HG03066 (cell line): ENCODE results near the gene ZRANB3.
"Not testable (repeated sequence)": the region's sequence is repeated elsewhere in the genome, so short reads cannot be mapped to it uniquely, and the experiment has no call there.

Source experiments
- ATAC-seq: cut with Tn5 transposase; IDR thresholded peaks from one replicate; pipeline ENCODE4 v1.9.1; 2021; ENCODE audit warnings: low read depth; ENCODE audit not compliant: unreplicated experiment

Gene ZRANB3

GRCh38 chr2:135348096-135348704 is 182.8 kb downstream of the ZRANB3 start:
- ATAC-seq: not testable (repeated sequence)

- ATAC-seq: no peak
These were observed 193.9 kb downstream of the ZRANB3 start for GRCh38 chr2:135337071-135337470.

DNA sequence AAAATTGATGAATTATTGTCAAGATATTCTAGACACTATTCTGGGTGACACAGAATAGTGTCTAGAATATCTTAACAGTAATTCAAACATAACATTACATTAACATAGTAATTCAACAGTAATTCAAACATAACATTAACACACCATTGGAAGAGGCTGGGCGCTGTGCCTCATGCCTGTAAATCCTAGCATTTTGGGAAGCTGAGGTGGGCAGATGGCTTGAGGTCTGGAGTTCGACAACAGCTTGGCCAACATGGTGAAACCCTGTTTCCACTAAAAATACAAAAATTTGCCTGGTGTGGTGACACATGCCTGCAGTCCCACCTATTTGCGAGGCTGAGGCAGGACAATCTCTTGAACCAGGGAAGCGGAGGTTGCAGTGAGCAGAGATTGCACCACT is 195.8 kb downstream of the ZRANB3 start:
- ATAC-seq: no peak

DNA sequence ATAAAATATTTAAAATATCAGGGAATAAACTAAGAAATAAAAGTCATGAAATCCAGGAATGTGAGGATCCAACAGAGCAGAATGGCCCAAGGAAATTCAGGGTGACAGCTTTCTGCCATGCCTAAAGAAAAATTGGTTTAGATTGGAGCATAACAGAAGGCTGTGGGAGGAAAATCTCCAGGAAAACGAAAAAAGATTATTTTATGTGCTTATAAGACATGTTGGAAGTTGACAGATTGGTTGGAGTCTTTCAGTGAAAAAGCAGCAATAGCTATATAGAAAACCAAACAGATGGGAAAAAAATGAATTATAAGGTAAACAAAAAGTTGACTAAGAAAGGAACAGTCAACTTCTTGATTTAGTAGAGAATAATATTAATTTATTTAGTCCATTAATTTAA is 203.9 kb downstream of the ZRANB3 start:
- ATAC-seq: no peak

DNA sequence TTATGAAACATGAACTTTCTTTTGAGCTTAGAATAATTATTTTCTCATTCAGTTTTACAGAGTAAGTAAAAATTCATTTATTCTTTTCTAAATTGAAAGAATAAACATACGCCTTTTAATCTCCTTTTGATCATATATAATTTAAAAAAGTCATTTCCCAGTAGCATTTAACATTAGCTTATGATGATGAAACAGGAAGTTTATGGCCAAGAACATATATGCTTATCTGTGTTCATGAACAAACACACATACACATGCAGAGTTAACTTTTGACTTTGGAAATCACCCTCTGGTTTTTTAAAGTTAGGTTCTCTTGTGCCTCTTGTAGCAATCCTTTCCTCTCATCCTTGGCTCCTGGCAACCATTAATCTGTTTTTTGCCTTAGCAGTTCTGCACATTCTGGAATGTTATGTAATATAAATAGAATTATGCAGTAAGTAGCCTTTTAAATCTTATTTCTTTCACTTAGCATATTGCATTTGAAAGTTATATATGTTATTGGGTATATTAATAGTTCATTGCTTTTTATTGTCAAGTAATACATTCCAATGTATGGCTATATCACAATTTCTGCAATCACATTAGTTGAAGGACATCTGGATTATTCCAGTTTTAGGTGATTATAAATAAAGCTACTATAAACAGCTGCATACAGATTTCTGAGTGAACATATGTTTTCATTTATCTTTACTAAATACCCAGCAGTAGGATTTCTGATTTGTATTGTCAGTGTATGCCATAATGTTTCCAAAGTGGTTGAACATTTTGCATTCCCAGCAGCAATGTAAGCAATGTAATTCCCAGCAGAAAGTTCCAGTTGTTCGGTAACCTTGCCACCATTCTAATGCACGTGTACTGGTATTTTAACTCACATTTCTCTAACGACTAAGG is 210.3 kb downstream of the ZRANB3 start:
- no peak for ATAC-seq

DNA sequence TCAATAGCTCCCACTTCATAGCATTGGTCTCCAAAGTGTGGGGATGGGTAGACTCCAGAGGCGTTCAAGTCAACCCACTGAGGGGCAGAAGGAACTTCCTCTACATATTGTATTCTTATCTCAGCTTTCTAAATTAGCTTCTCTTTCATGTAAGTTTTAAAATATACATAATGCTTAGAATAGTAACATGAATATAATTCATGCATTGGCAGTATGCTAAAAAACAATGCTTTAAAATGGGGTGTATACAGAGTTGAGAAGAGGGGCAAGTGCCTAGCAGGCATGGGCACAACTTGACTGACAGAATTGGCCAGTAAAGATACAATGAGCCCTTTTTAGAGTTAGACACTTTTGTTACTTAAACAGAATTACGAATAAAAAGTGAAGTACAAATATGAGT is 212.2 kb downstream of the ZRANB3 start:
- ATAC-seq: no peak

DNA sequence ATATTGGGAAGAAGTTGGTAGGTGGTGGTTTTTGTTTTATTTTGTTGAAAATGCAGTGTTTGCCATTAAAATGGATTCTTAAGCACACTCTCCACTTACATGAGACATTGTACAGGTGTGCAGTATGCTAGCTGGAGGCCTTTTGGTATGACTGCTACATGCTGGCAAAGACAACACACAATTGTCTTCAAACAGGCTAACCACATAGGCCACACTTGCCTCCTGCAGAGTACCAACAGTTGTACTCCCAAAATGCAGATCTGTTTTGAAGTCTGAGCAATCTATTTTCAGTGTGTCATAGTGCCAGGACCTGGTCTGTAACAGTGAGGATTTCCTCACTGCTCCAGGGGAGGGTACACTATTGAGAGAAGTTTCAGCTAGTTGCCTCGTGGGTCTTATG is 213.6 kb downstream of the ZRANB3 start:
- no peak for ATAC-seq

DNA sequence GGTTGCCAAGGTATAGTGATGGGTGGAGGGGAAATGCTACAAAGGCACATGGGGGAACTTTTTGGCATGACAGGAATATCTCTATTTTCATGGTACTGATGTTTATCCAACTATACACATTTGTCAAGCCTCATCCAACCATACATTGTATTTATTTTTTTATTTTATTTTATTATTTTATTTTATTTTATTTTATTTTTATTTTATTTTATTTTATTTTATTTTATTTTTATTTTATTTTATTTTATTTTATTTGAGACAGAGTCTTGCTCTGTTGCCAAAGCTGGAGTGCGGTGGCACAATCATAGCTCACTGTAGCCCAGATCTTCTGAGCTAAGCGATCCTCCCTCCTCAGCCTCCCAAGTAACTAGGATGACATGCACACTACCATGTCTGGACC is 219.1 kb downstream of the ZRANB3 start:
- no peak for ATAC-seq

DNA sequence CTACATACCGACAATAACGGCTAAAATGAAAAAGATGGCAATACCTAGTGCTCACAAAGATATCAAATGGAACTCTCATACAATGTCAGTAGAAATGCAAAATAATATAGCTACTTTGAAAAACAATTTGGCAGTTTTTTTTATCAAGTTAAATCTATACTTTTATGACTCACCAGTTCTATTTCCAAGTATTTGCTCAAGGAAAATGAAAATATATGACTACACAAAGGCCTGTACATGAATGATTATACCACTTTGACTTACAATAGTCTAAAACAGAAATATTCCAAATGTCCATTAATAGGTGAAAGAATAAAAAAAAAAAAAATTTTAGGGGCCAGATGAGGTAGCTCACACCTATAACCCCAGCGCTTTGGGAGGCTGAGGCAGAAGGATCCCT is 219.8 kb downstream of the ZRANB3 start:
- ATAC-seq: no peak

DNA sequence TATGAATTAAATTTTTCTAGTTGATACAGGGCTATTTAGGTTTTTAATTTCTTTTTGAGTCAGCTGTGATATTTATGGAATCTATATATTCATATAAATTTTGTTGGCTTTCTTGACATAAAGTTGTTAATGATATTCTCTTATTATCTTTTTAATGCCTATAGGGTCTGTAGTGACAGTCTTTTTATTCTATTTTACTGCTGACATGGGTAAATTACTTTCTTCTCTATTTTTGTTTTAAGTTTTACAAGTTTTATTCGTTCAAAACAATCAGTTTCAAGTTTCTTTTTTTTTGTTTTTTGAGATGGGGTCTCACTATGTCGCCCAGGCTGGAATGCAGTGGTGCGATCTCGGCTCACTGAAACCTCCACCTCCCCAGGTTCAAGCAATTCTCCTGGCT is 226.3 kb downstream of the ZRANB3 start:
- no peak for ATAC-seq

- ATAC-seq: peak; percentile 58
These were observed 231.3 kb downstream of the ZRANB3 start for GRCh38 chr2:135299658-135300244.

GRCh38 chr2:135299165-135299564 is 231.9 kb downstream of the ZRANB3 start:
- no peak for ATAC-seq

- not testable (repeated sequence) for ATAC-seq
These were observed 243.9 kb downstream of the ZRANB3 start for GRCh38 chr2:135287121-135287520.

- ATAC-seq: no peak
These were observed 245.6 kb downstream of the ZRANB3 start for GRCh38 chr2:135285391-135285790.

- ATAC-seq: no peak
These were observed 249.6 kb downstream of the ZRANB3 start for GRCh38 chr2:135281379-135281778.

DNA sequence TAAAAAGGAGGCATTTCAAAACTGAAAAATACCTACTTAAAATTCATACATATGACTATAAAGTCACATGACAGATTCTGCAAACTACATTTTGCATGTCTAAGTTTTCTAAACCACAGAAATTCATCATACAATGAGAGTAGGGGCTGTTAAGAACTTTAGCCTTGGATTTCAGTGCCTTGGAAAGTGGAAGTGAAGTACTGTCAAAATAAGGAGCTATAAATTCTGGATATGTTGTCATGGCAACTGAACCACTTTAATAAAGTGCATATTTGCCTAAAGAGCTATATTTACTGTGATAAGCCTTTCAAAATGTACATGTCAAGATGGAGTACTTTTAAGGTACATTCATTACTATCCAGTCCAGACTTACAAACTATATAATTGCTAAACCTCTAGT is 251.8 kb downstream of the ZRANB3 start:
- ATAC-seq: no peak

DNA sequence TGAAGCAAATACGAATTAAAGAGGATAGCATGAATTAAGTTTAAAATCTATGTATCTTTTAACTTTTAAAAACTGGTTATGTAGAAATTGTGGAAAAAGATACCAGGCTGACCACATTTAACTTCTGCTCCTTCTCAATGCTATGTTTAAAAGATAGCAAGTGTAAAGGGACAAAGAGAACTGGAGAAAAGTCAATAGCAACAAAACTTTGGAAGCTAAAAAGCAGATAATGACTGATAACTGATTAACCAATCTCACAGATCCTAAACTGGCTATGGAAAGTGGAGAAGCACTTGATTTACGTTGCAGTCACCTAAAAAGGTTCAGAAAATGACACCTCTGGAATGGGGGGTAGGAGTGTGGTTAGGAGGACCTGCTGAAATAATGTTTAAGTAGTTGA is 254.5 kb downstream of the ZRANB3 start:
- no peak for ATAC-seq

- ATAC-seq: no peak
These were observed 260.0 kb downstream of the ZRANB3 start for GRCh38 chr2:135271006-135271405.

- no peak for ATAC-seq
These were observed 265.0 kb downstream of the ZRANB3 start for GRCh38 chr2:135265960-135266490.

GRCh38 chr2:135259123-135259522 is 271.9 kb downstream of the ZRANB3 start:
- no peak for ATAC-seq

DNA sequence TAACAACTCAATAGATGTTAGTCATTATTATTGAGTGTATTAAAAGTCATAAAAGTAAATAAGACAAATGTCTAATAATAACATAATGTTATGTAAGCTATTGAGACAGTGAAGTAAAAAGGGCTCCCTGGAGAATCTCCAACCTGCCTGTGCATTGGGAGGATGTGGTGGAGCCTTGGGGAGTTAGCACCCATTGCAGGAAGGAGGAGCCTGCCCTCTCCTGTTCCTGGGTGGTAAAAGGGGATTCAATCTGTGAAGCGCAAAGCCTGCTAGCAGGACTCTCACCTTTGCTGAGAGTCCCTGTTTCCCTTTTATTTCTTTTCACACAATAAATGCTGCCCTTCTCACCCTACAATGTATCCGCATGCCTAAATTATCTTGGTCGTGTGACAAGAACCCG is 272.8 kb downstream of the ZRANB3 start:
- ATAC-seq: no peak
